D341Med (cell line): ENCODE results near the gene ANKRD44.

Experiments used
- DNase-seq: peaks from one replicate; pipeline ENCODE4 v3.0.0; 2012; ENCODE audit warnings: low spot score

ANKRD44 gene

DNA sequence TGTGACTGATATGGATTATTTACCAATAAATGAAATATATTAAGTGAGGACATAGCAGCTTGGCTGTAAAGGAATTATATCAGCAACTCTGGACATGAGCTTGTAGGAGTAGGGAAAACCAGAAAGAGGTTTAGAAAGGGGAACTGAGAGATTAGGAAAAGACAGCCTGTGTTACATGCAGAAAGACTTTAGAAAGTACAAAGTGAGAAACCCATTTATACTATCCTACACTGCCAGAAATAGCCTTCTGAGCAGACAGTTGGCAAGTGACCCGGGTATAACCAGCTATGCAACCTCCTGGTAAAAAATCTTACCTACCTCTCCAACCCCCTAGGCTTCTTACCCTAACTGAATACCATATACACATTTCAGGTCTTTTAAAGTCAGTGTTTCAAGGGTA is 134.1 kb downstream of the ANKRD44 start:
- DNase-seq: no peak

DNA sequence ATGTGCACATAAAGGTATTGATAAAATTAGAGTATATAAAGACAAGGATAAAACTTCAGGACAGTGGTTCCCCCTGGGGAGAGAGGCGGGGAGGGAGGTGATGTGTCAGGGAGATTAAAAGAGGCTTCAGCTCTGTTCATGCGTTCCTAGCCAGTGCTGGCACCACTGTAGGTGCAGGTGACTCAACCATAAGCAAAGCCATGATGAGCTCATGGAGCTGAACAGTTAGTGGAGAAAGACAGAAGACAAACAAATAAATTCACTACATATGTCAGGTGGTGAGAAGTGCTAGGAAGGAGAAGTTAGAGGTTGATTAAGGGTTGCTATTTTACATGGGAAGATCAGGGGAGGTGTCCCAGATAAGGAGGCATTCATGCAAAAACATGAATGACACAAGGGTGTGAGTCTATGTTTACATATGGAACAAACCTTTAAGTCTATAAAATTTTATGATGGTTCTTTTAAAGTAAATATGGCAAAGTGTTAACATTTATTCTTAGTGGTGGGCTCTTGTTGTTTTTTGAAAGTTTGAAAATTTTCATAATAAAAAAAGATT is 136.0 kb downstream of the ANKRD44 start:
- no peak for DNase-seq

DNA sequence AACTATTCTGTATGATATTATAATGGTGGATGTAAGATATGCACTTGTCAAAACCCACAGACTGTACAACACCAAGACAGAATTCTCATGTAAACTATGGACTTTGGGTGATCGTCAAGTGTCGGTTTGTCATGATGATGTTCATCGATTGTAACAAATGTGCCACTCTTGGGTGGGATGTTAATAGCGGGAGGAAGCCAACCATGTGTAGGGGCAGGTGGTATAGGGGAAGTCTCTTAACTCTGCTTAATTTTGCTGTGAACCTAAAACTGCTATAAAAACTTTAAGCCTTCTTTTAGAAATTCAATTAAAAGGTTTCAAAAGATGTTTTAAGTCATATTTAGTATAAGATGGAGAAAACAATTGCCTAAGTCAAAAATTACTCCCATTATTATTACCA is 139.0 kb downstream of the ANKRD44 start:
- no peak for DNase-seq

DNA sequence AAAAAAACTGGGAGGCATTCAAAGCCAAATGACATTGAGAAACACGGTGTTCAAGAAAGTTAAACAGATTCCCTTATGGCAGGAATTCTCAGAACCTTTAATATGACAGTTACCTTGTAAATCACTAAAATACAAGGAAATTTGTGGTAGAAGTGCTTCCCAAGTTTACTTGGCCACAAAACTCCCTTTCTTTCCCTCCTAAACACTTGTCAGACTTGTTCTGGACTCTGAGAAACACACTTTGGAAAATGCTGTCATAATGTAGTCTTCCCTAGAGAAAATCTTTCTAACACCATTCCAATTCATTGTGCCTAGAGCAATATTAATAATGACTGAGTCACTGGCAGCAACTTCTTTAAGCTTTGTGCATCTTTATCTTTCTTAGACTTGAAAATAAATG is 140.4 kb downstream of the ANKRD44 start:
- no peak for DNase-seq

DNA sequence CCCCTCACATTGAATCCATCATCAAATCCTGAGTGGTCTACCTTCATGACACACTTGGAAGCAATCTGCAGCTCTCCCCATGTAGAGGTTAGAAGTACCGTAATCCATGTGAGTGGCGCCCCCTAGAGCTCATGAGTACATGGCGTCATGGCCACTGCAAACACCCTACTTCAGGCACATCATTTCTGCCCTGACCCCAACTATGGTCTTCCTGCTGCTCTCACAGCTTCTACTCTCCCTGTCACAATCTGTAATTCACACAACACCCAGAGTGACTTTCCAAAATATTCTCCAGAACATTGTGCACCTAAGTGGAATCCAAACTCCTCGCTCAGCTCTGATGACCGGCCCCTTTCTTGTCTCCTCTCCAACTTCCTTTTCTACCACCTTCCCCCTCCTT is 141.9 kb downstream of the ANKRD44 start:
- DNase-seq: peak; percentile 76

DNA sequence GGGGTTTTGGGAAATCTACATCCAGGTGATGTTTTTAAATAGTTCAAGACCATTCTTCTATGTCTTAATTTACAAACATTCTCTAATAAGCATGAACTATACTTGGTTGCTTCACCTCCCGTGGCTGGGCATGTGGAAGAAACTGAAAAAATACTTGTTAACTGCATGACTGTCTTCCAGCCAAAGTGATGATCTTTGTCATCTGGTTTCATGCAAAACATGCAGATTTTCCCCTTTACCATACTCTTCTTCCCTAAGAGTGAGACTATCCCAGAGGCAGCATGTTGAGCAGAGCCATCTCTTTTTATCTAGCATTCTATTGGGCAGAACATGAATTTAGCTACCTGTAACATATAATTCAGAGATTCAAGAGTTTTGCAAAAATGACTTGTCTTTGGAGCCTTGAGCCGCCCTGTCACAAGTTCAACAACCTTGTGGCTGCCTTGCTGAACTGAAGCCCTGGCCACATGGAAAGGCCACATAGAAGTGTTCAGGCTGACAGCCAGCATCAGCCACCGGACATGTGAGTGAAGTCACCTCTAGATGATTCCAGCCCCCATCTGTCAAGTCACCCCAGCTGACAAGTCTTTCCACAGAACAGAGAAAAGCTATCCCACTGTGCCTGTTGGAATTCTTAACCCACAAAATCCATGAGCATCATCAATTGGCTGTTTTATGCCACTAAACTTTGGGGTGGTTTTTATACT is 142.8 kb downstream of the ANKRD44 start:
- DNase-seq: no peak

DNA sequence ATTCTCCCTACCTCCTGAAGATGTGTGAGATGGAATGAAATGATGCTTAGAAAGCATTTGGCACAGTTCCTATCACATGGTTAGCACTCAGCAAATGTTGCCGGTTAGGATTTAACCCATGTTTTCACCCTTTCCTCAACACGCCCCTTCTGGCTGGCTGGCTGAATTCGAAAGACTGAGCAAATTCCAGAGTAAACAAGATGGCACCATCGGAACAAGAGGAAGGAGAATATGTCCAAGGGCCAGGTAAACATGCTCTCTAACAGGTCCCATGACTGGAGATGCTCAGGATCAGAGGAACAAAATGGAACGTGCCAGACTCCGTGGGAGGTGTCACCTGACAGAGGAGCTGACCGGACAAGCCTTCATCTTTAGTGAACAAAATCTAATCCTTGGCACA is 145.6 kb downstream of the ANKRD44 start:
- DNase-seq: no peak

DNA sequence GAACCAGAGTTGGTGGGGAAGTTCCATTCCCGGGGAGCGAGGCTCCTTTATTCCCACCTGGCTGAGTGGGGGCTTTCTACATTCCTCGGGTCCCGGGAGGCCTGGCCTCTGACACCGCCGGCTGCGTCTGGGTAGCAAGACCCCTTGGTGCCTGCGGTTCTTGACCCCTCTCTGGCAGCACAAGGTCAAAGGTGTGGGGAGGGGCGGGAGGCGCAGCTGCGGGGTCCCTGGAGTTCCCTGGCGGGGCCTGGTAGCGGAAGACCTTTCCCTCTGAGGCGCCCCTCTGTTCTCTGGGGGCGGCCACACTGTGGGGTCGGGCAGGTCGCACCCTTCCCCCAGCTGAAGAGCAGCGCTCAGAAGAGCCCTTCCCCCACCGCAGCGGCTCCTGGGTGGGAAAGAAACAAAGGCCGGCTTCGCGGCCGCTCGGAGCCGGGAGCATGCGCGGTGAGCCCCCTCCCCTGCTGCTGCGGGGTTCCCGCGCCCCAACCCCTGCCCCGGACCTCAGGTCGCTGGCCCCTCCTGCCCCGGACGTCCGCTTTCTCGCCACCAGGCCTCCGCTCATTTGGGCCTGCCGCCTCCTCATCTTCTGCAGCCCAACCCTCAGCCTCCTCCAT is 146.3 kb downstream of the ANKRD44 start:
- no peak for DNase-seq

DNA sequence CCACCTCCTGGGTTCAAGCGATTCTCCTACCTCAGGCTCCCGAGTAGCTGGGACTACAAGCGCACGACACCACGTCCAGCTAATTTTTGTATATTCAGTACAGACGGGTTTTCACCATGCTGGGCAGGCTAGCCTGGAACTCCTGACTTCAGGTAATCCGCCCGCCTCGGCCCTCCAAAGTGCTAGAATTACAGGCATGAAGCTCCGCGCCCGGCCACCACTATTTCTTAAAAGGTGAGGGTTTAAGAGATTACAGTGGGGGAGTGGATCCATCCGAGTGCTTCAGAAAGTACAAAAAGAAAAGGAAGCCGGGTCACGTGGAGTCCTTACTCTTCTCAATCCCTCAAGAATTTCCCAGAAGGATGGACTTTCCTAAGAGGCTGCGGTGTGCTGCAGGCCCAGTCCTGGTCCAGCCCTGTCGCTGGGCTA is 146.9 kb downstream of the ANKRD44 start:
- no peak for DNase-seq

DNA sequence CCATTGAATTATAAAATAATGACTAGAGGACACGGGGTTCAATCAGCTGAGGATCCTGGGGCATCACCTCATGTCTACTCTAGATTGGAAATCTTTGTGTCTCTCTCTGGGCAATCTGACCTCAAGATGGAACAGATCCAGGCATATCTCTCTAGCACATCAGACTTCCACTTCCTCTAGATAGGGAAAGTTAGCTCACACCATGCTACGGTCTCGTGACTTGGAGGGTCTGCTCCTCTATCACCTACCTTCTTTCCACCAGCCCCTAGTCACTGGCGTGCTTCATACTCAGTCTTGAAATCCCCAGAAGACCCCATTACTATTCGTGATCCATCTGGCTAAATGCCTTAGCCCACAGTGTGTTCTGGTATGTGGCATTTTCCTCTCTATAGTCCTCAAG is 148.8 kb downstream of the ANKRD44 start:
- no peak for DNase-seq

DNA sequence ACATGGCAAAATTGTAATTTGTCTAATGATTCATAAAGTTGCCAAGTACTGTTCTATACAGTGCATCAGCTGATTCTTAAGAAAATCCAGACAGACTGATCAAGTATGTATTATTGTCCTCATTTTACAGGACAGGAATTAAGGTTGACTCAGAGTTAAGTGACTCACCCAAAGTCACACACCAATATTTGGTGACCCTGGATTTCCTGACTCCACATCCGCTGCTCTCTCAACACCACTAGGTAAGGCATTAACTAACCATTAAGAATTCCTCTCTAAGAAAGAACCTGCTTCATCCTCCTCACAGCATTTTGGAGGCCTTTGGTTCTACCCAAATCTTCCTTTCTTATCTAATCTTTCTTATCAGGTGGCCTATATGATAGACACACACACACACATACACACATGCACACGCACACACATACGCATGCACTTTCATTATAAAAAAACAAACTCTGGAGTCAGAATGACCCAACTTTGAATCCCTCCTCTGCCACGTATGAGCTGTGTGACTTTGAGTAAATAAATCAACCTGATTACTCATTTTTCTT is 150.8 kb downstream of the ANKRD44 start:
- no peak for DNase-seq

DNA sequence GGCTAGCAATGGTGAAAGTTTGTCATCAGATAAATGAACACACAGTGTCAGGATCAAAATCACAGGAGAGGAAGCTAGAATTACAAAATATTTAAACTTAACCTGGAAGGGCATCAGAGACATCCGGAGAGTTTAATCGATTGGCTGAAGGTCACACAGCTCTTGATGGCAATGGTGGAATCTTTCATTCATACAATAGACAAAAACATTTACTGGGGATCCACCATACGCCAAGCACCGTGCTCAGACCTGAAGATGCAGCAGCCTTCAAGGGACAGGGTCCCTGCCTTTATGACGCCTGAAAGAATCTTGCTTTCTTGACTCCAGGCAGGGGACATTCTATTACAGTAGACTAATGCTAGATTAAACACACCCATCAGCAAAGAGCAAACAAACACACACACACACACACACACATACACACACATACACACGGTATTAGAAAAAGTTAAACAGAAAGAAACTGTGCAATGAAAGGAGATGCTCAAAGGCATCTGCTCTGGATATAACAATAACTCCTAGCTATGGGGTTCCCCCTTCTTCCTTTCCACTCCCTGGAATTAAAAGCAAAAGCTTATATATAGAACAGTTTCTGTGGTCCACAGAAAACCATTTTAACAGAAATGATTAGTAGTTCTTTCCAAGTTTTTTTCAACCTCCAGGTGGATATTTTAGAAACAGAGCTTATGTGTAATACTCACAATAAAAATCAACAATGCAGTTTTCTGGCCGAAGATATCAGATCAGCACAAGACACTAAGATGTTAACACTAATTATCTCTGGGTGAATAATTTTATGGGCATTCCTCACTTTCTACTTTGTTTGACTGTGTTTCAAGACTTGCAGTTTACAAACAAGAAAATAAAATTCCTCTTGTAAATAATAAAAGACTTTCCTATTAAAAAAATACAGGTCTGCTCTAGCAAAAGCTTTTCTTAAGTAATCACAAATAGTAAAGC is 151.7 kb downstream of the ANKRD44 start:
- DNase-seq: no peak

DNA sequence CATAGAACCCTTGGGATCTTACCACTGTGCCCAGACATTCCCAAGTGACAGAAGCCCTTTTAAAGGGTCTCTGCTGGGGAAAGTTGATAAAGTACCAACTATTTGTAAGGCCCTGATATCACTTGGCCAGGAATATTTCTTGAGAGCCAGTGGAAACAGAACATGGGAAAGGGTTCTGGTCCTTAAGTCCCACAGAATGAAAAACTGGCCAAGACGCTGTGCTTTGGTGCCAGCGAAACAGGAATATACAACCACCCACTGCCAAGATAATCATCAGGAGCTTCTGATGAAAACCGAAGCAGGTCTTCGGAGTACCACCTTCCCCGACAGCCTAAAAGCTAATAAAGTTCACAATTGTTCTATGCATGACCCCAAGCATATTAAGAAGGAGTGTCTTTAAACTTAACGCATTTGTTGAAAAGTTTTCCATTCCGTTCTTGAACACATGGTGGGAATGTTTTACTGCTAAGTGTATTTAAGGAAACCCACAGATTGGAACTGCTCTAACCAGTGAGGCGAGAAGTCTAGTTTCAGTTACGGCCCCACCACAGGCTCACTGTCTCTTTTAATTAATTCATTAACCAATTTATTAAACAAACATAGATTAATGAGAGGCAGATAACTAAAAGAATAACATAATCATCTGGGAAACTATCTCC is 152.6 kb downstream of the ANKRD44 start:
- DNase-seq: no peak

DNA sequence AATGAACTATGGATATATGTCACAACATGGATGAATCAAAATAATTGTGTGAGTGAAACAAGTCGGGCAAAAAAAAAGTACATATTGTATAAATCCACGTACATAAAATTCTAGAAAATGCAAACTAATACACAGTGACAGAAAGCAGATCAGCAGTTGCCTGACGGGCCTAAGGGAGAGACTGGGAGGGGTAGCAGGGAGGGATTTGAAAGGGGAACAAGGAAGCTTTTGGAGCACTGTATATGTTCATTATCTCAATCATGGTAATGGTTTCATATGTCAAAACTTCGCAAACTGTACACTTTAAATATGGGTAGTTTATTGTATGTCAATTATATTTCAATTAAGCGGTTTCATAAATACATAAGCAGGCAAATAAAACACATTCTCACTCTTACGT is 153.8 kb downstream of the ANKRD44 start:
- DNase-seq: no peak

DNA sequence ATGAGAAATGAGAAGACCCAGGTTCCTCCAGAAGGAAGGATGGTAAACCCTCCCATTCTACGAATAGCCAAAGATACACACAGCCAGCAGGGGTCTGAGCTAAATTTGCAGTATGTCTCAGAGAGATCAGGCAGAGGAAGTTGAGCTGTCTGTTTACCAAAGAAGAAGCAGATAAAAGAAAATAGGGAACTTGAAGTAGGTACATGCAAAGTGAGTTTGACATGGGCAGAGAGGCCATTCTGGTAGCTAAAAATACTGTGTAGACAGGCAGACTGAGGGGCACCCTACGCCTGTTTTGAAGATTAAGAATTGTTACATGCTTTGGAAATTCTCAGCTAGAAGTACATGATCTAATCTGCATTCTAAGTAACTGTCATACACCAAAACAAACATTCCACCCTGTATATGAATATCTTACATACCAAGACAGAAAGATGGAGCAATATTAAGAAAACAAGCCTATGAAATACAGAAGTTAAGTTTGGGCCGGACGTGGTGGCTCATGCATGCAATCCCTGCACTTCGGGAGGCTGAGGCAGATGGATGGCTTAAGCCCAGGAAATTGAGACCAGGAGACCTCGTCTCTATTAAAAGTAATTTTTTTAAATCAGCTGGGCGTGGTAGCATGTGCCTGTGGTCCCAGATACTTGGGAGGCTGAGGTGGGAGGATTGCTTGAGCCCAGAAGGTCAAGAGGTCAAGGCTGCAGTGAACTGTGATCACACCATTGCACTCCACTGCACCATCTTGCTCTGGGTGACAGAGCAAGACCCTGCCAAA is 157.9 kb downstream of the ANKRD44 start:
- DNase-seq: no peak

DNA sequence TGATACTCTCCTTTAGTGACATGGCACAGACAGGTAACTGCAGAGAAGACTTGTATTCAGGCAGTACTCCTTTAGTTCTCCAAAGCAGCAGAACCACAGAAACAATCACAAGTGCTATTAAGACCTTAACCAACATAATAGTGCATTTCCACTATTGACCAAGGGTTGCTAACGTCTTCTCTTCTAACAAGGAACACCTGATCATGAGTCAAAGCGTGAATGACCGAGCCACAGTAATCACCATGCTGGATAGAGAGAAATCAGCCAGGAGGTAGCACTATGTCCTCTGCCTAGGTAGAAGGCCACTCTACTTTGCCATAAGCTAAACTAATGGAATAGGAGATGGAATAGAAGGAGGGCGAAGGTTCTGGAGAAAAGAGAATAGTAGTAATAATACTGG is 161.0 kb downstream of the ANKRD44 start:
- no peak for DNase-seq

DNA sequence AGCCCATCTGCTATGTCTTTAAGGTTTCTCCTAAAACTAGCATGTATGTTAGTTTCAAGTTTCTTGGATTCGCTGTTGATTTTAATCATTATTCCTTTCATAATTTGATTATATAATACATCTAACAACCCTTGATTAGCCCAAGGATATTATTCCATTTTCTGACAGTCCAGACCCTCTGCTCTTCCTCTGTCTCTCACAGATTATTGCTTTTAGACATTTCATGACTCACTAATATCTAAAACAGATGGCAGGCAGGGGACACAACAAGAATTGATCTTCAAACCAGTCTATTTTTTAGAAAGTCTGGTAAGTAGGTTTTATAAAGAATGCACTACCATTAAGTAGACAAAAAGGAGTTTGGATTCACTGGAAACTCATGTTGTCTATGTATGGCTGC is 162.2 kb downstream of the ANKRD44 start:
- no peak for DNase-seq

DNA sequence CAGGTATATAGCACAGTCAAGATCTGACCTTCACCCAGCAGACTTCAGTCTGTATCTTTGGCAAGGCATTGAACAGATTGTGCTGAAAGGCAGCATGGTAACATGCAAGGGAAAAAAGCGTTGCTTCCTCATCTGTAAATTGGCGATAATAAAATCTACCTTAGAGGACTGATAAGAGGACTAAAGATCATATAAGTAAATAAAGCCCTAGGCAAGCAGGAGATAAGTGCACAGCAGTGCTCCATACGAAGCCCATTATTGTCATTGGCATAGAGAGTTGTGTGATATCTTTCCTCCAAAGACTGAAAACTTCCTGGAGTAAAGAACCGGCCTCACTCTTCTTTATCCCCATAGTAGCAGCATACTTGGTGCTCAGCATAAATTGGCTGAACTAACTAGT is 162.6 kb downstream of the ANKRD44 start:
- DNase-seq: no peak

DNA sequence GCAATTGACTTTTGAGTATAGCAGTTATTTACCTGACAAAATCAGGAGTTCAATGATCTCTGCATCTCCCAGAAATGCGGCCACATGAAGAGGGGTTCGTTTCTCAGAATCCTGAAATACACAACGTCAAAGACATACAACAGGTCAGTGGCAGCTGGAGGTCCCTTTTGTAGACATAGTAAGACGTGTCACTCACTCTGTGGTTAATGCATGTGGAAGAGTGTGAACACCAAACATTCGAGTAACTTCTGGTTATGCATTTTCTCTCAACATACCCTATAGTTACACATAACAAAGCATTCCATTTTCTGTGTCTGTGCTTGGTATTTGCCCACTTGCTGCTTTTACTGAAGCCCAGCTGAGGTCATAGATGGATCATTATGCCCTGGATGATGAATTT is 163.6 kb downstream of the ANKRD44 start:
- DNase-seq: no peak

DNA sequence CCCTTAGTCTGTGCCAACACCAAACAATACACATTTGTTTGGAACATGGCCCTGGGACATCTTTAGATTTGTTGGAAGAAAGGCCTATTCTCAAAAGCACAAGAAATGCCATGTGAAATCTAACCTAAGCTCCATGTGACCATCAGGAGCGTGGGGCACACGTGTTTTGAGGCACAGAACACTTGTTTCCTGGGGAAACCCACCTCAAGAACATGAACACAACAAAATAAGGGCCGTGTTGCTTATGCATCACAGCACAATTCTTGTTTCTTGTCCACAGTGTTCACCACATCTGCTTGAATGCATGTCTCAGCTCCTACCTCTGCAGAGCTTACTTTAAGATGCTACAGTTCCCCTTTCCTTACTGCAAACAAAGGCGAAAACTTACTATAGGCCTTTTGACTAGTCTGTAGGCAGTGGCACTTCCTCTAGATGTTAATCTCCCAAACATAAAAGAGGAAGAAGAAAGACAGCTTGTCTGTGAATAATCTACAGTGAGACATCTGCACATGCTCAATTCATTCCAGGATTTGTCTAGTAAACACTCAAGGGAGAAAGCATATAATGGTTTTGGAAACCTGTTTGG is 165.0 kb downstream of the ANKRD44 start:
- no peak for DNase-seq

DNA sequence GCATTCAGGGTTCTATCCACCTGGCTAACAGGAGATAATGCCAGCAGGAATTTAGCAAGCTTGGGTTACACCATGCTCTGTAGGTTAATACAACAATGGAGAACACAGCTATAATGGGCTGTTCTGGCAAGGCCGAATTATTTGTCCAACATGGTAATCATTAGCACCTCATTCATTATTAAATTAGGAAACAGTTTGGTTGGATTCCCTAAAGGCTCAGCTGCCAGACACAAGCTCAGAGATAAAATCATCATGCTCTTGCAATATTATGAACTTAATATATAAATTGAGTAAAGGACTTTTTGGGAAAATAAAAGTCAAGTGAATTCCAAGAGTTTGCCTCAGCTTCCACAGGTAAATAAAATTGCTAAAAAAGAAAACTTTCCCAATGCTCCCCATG is 166.4 kb downstream of the ANKRD44 start:
- DNase-seq: no peak
